HFFc6 (cell line): ENCODE measurements around the gene FOXO6. TPM values are rescaled to one million over a fixed set of nuclear protein-coding genes. Genes with fewer than 3 reads are reported as not detected.

Source experiments
- DNase-seq: peaks from one replicate; pipeline ENCODE4 v3.0.0-alpha.2; 2018
- H3K27ac Mint-ChIP-seq: 2 replicates; pipeline ENCODE4 v1.8.0; 2020; ENCODE audit warnings: mild to moderate bottlenecking, mixed read lengths
- H3K27me3 Mint-ChIP-seq: 2 replicates; pipeline ENCODE4 v1.8.0; 2021; ENCODE audit warnings: mild to moderate bottlenecking, moderate library complexity, mixed read lengths; ENCODE audit not compliant: insufficient read depth
- H3K36me3 Mint-ChIP-seq: 2 replicates; pipeline ENCODE4 v1.8.0; 2021; ENCODE audit warnings: low read depth, mixed read lengths
- H3K4me1 Mint-ChIP-seq: 2 replicates; pipeline ENCODE4 v1.8.0; 2020; ENCODE audit warnings: low read depth, mixed read lengths
- H3K4me3 Mint-ChIP-seq: 2 replicates; pipeline ENCODE4 v1.8.0; 2020; ENCODE audit warnings: mild to moderate bottlenecking, moderate library complexity, mixed read lengths
- H3K9me3 Mint-ChIP-seq: 2 replicates; pipeline ENCODE4 v1.8.0; 2020; ENCODE audit warnings: mild to moderate bottlenecking, mixed read lengths
- total RNA-seq, 6 experiments: library from RNA; stranded (reverse); fragmentation: NEBNext Ultra II Directional; extraction: Animal tissue kit (Norgen Biotek cat#: 25700); gene quantifications; 2 replicates in 1 of 6; 3 replicates in 5 of 6; pipeline ENCODE4 v1.2.3, GENCODE V29; 2021
- TF ChIP-seq, protein P1 (sequence below): fragments of 200-600 bp; sonication (generic); IDR thresholded peaks from 2 replicates; pipeline ENCODE4 v1.5.0; 2021; ENCODE audit warnings: antibody characterized with exemption, mild to moderate bottlenecking

Gene FOXO6
- total RNA-seq, 6 experiments from 2014 or later: 0.07 to 0.08 TPM; not detected in 4

DNA sequence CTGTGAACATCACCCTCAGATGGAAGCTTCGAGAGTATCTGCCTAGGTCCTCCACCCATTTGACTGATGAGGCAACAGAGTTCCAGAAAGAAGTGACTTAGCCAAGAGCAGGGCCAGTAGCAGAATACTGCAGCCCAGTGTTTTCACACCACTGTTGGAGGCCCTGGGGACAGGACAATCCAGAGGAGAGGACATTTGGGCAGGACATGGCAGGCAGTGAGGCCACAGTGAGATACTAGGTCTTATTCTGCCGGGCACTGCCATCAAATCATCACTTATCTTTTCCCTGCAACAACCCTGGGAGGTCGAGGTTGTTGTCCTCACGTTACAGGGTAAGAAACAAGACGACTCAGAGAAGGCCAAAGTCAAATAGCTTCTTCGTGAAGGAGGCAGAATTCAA is 5.5 kb upstream of the FOXO6 start:
- peaks cover 18% of the 10 kb centered on the region for H3K27me3 Mint-ChIP-seq
- H3K9me3 Mint-ChIP-seq: no peaks in the 10 kb centered on the region
- H3K27ac Mint-ChIP-seq: no peak overlapping the region
- H3K4me1 Mint-ChIP-seq: peaks cover 31% of the 10 kb centered on the region
- H3K36me3 Mint-ChIP-seq: no peaks in the 10 kb centered on the region
- no peak overlapping the region for H3K4me3 Mint-ChIP-seq
- no peak for DNase-seq
- TF ChIP-seq, protein P1, sequence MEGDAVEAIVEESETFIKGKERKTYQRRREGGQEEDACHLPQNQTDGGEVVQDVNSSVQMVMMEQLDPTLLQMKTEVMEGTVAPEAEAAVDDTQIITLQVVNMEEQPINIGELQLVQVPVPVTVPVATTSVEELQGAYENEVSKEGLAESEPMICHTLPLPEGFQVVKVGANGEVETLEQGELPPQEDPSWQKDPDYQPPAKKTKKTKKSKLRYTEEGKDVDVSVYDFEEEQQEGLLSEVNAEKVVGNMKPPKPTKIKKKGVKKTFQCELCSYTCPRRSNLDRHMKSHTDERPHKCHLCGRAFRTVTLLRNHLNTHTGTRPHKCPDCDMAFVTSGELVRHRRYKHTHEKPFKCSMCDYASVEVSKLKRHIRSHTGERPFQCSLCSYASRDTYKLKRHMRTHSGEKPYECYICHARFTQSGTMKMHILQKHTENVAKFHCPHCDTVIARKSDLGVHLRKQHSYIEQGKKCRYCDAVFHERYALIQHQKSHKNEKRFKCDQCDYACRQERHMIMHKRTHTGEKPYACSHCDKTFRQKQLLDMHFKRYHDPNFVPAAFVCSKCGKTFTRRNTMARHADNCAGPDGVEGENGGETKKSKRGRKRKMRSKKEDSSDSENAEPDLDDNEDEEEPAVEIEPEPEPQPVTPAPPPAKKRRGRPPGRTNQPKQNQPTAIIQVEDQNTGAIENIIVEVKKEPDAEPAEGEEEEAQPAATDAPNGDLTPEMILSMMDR: no peak

DNA sequence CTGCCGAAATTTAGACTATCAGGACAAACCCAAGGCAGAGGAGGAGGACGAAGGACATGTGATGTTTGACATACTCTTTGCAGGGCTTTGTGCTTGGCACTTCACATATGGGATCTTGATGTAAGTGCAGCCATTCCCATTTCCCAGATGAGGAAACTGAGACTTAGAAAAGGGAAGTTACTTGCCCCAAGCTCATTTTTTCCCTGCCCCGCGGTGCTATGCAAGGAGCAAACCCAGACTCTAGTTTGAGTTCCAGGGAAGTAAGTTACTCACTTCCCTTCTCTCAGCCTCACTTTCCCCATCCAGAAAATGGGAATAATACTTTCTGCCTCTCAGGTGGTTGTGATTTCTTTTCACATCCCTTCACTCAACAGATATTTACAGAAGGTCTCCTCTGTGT is 4.5 kb upstream of the FOXO6 start:
- no peak for DNase-seq
- H3K27me3 Mint-ChIP-seq: peaks cover 15% of the 10 kb centered on the region
- H3K4me1 Mint-ChIP-seq: peaks cover 32% of the 10 kb centered on the region
- no peak overlapping the region for H3K4me3 Mint-ChIP-seq
- TF ChIP-seq, protein P1: no peak
- H3K27ac Mint-ChIP-seq: no peak overlapping the region
- no peaks in the 10 kb centered on the region for H3K9me3 Mint-ChIP-seq
- H3K36me3 Mint-ChIP-seq: no peaks in the 10 kb centered on the region

DNA sequence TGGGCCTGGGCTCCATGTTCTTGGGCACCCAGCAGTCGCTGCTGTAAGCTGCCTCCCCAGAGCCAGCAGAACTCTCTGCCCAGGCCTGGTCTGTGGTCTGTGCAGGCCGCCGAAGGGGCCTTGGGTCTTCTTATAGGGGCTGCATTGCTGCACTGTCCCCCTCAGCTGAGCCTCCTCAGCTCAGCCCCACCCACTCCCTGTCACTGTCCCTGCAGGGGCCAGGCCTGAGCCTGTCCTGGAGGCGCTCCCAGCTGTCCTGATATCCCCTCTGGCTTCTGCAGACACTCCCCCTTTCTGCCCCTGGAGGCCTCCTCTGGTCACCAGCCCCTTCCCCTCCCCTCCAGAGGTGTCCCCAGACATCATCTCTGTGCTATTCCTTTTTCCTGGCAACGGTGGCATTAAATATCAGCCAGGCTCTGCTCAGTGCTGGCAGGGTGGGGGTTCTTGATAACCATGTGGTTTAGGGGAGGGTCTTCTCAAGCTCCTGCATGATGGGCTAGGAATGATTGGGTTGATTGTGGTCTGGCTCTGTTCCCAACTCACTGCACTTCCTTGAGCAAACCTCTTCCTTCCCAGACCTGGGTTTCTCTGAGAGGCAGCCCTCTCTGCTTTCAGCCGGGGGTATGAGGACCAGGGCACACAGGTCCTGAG is 3.7 kb upstream of the FOXO6 start:
- H3K9me3 Mint-ChIP-seq: no peaks in the 10 kb centered on the region
- no peak overlapping the region for H3K4me3 Mint-ChIP-seq
- no peaks in the 10 kb centered on the region for H3K36me3 Mint-ChIP-seq
- peaks cover 32% of the 10 kb centered on the region for H3K4me1 Mint-ChIP-seq
- DNase-seq: no peak
- H3K27me3 Mint-ChIP-seq: peaks cover 17% of the 10 kb centered on the region
- TF ChIP-seq, protein P1: no peak
- H3K27ac Mint-ChIP-seq: no peak overlapping the region

DNA sequence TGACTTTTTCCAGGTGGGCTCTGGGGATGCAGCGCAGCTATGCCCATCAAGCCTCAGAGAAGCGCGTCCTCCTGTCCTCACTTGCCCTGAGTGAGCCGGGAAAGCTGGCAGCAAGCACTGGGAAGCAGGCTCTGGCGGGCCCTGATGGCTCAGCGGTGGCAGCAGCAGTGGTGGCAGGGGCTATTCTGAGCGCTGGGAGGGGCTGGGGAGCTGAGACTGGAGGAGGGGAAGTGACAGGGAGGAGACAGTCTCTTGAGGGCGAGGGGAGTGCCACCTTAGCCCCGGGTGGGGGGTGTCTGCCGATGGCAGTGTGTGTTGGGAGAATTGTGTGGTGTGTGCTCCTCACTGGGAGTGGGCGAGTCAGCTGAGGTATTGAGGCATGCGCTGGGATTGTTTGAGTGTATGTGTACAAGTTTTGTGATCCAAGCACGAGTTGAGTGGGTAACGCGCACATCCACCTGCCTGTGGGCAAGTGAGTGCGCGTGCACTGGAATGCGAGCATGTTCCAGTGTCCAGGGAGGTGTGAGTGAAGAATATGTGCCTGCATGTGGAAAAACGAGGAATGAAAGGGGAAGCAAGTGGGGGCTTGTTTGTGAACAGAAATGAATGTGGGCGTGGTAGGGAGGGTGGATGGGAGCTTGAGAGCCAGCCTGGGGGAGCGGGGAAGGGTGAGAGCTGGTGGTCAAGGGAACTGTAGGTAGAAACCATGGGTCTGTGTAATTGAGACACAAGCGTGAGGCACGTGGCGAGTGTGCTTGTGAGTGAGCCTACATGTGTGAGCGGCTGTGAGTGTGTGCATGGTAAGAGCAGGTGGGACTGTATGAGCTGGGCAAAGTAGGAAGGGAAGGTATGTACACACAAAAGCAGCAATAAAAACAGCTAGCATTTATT is 2.9 kb upstream of the FOXO6 start:
- no peaks in the 10 kb centered on the region for H3K36me3 Mint-ChIP-seq
- peaks cover 25% of the 10 kb centered on the region for H3K27me3 Mint-ChIP-seq
- H3K4me3 Mint-ChIP-seq: no peak overlapping the region
- no peak for DNase-seq
- no peak overlapping the region for H3K27ac Mint-ChIP-seq
- H3K9me3 Mint-ChIP-seq: no peaks in the 10 kb centered on the region
- TF ChIP-seq, protein P1: no peak
- H3K4me1 Mint-ChIP-seq: peaks cover 32% of the 10 kb centered on the region

DNA sequence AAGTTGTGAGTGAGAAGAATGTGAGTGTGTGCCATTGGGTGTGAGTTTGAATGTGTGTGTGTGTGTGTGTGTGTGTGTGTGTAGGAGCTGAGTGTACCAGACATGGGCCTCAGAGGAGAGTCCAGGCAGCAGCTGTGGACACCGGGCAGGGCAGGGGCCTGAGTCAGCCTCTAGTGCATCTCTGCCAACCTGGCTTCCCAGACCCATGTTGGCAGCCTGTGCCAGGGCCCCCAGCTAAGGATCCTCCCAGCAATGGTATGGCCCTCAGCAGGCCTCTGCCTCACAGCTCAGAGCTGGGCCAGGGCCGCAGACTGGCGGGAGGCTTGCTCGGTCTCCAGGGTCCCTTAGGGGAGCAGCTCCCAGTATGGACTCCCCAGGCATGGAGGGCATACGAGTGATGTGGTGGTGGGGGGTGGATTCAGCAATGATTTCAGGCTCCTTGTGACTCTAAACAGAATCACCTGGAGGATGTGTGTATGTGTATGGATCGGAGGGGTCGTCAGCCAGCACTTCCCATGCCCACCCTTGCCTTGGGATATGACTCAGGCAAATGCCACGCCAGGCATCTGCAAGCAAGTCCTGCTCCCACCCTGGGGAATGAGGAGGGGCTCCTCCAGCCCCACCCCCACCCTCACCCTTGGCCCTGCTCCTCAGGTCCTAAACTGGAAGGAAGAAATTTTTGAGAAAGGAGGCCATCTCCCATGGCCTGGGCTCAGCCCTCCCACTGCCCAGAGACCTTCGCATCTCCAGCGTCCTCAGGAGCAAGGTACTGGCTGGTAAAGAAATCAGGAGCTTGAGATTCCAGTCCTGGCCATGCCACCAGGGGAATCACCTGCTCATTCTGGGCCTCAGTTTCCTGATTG is 1.8 kb upstream of the FOXO6 start:
- H3K27me3 Mint-ChIP-seq: peaks cover 28% of the 10 kb centered on the region
- peaks cover 32% of the 10 kb centered on the region for H3K4me1 Mint-ChIP-seq
- peak; percentile 57 for DNase-seq
- H3K27ac Mint-ChIP-seq: peak overlapping the region; percentile 24
- H3K36me3 Mint-ChIP-seq: no peaks in the 10 kb centered on the region
- TF ChIP-seq, protein P1: no peak
- H3K9me3 Mint-ChIP-seq: no peaks in the 10 kb centered on the region
- no peak overlapping the region for H3K4me3 Mint-ChIP-seq
